BJ (cell line): ENCODE data around the gene WDR37. TPM values are rescaled to one million over a fixed set of nuclear protein-coding genes. Genes with fewer than 3 reads are reported as not detected.

Experiments used
- CTCF ChIA-PET: fragments of 350-600 bp; formaldehyde crosslinking; extraction: SDS; loops from one replicate; lab custom pipeline; 2021; ENCODE audit warnings: antibody characterized with exemption, inconsistent platforms; lab: Yijun Ruan, JAX
- POLR2A ChIA-PET: fragments of 300-600 bp; sonication (Branson Sonifier 250); formaldehyde crosslinking; extraction: SDS; loops from one replicate; lab custom pipeline; 2021; ENCODE audit warnings: antibody characterized with exemption; lab: Charles Lee
- DNase-seq: peaks from one replicate; pipeline ENCODE4 v3.0.0-alpha.2; 2011; ENCODE audit warnings: low read depth
- H3K27me3 ChIP-seq: 2 replicates; pipeline ENCODE4 v1.6.0; 2011; ENCODE audit warnings: low read length; ENCODE audit not compliant: control insufficient read depth, insufficient read depth
- H3K36me3 ChIP-seq: 2 replicates; pipeline ENCODE4 v1.5.1; 2011; ENCODE audit warnings: low read length; ENCODE audit not compliant: control insufficient read depth, insufficient read depth
- H3K4me3 ChIP-seq: 2 replicates; pipeline ENCODE4 v1.5.1; 2011; ENCODE audit warnings: low read depth, mild to moderate bottlenecking, control low read depth, low read length
- polyA plus RNA-seq: library from polyadenylated mRNA; depleted of rRNA; stranded (reverse); fragments of >200 nt; gene quantifications from 2 replicates; pipeline ENCODE4 v1.2.3, GENCODE V29; 2011
- TF ChIP-seq, protein P1 (sequence below): IDR thresholded peaks from 2 replicates; pipeline ENCODE4 v1.5.1; 2011; ENCODE audit warnings: low read depth, mild to moderate bottlenecking, control low read depth, inconsistent platforms, low read length, moderate library complexity; ENCODE audit not compliant: insufficient read depth

Gene WDR37
- polyA plus RNA-seq, 1 experiment: 12.7 TPM

DNA sequence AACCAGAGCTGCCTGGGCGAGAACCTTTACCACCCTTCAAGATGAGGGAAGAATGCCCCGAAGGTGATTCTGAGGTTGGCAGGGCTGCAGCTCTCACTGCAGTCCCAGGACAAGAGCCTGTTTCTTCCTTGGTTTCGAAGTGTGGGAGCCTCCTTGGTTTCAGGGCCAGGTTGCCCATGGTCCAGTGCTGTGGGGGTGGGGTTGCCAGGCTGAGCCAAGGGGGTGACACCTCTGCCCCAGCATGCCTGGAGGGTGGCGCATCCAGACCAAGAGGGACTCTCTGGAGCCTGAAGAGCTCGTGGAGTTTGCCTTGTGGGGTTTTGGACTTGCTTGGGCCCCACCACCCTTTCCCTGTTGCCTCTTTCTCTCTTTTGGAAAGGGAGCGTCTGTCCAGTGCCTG is 41.3 kb downstream of the WDR37 start:
- no peak overlapping the region for H3K4me3 ChIP-seq
- no peak for DNase-seq
- no peaks in the 10 kb centered on the region for H3K27me3 ChIP-seq
- ChIA-PET CTCF (no interaction called here), POLR2A (no interaction called here)
- TF ChIP-seq, protein P1, sequence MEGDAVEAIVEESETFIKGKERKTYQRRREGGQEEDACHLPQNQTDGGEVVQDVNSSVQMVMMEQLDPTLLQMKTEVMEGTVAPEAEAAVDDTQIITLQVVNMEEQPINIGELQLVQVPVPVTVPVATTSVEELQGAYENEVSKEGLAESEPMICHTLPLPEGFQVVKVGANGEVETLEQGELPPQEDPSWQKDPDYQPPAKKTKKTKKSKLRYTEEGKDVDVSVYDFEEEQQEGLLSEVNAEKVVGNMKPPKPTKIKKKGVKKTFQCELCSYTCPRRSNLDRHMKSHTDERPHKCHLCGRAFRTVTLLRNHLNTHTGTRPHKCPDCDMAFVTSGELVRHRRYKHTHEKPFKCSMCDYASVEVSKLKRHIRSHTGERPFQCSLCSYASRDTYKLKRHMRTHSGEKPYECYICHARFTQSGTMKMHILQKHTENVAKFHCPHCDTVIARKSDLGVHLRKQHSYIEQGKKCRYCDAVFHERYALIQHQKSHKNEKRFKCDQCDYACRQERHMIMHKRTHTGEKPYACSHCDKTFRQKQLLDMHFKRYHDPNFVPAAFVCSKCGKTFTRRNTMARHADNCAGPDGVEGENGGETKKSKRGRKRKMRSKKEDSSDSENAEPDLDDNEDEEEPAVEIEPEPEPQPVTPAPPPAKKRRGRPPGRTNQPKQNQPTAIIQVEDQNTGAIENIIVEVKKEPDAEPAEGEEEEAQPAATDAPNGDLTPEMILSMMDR: no peak
- H3K36me3 ChIP-seq: peaks cover 21% of the 10 kb centered on the region

DNA sequence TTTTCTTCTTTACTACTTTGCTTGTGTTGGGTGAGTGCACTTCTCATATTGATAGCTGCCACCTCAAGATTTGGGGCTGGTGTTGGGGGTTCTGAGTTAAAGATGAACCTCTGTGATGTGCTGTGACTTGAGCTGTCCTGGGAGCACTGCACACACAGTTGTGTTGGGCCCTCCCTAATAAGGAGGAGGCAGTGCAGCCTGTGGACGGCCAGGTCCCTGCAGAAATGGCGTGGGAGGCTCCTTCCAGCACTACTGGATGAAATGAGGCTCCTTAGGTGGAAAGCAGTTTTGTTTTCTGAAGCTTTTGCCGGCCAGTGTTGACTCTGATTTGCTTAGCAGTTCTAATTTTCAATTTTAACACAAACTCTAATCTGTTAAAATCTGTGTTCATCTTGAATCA is 44.0 kb downstream of the WDR37 start:
- DNase-seq: no peak
- POLR2A ChIA-PET: no interaction called here
- Histone ChIP-seq H3K4me3 (no peak overlapping the region), H3K27me3 (no peaks in the 10 kb centered on the region), H3K36me3 (peaks cover 25% of the 10 kb centered on the region)
- TF ChIP-seq, protein P1: no peak
- CTCF ChIA-PET: interaction anchor here (1.8 kb wide), 1 partner anchor 10 kb away, joined by 4 read pairs; no protein-coding TSS in a partner anchor

DNA sequence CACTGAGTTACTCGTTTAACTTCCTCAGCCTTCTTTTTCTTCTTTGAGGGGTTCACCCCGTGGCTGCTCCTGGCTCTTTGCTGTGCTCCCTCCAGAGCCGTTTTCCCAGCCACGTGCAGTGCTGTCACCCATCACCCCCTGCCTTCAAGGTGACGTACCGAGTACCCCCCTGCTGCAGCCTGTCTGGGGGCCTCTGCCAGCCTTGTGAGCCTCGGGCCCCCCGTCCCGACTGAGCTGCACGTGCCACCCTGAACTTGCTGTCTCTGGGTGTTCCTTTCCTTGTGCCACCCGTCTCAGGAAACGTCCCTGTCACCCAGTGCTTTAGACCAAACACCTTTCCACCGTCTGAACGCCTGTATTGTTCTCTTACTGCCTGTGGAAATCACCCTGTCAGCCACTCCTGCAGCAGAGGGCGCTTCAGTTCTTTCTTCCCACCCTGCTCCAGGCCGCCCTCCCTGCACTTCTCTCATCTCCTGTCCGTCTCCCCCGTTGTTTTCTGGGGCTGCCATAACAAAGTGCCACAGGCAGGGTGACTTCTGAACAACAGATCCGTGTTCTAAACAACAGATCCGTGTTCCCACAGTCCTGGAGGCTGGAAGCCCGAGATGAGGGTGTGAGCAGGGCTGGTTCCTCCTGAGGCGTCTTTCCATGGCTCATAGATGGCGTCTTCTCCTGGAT is 44.6 kb downstream of the WDR37 start:
- POLR2A ChIA-PET: no interaction called here
- CTCF ChIA-PET: interaction anchor here (1.8 kb wide), 1 partner anchor 9 kb away, joined by 4 read pairs; no protein-coding TSS in a partner anchor
- H3K4me3 ChIP-seq: no peak overlapping the region
- DNase-seq: no peak
- H3K36me3 ChIP-seq: peaks cover 24% of the 10 kb centered on the region
- no peaks in the 10 kb centered on the region for H3K27me3 ChIP-seq
- TF ChIP-seq, protein P1: 0 out of 2 replicates have a peak, but pooled peaks have one; percentile 2

DNA sequence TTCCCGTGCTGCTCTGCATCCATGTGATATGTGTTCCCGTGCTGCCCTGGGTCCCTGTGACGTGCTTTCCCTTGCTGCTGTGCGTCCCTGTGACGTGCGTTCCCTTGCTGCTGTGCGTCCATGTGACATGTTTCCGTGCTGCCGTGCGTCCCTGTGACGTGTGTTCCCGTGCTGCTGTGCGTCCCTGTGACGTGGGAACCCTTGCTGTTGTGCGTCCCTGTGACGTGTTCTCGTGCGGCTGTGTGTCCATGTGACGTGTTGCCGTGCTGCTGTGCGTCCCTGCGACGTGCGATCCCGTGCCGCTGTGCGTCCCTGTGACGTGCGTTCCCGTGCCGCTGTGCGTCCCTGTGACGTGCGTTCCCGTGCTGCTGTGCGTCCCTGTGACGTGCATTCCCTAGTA is 45.8 kb downstream of the WDR37 start:
- H3K36me3 ChIP-seq: peaks cover 24% of the 10 kb centered on the region
- ChIA-PET POLR2A (no interaction called here), CTCF (no interaction called here)
- TF ChIP-seq, protein P1: no peak
- DNase-seq: no peak
- H3K4me3 ChIP-seq: no peak overlapping the region
- no peaks in the 10 kb centered on the region for H3K27me3 ChIP-seq

DNA sequence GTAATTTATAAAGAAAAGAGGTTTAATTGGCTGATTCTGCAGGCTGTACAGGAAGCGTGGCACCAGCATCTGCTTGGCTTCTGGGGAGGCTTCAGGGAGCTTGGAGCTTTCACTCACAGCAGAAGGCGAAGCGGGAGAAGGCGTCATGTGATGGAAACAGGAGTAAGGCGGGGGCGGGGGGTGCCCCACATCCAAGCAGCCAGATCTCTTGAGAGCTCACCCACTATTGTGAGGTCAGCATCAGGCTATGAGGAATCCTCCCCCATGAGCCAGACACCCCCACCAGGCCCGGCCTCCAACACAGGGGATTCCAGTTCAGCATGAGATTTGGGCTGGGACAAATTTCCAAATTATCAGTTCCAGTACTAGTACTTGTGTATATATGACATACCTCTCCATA is 46.2 kb downstream of the WDR37 start:
- DNase-seq: no peak
- TF ChIP-seq, protein P1: no peak
- CTCF ChIA-PET: no interaction called here
- POLR2A ChIA-PET: no interaction called here
- Histone ChIP-seq H3K36me3 (peaks cover 22% of the 10 kb centered on the region), H3K27me3 (no peaks in the 10 kb centered on the region), H3K4me3 (no peak overlapping the region)
